Astrocyte (in vitro differentiated cells and primary cell): ENCODE data around the gene POR. TPM values are rescaled to one million over a fixed set of nuclear protein-coding genes. Genes with fewer than 3 reads are reported as not detected.
A peak's percentile ranks its signal among the peaks of the same experiment; 100 is the strongest.

Experiments used
- DNase-seq: peaks from one replicate; pipeline ENCODE4 v3.0.0-alpha.2; 2010; ENCODE audit warnings: low read depth
- FAIRE-seq: peaks from 2 replicates; lab custom pipeline; 2011; peaks lifted over from hg19 to GRCh38; lab: Jason Lieb, UNC
- H2AFZ ChIP-seq: 2 replicates; pipeline ENCODE4 v1.6.0; 2012; ENCODE audit warnings: low read depth, low read length, inconsistent platforms
- H3K27ac ChIP-seq: 2 replicates; pipeline ENCODE4 v1.5.1; 2011; ENCODE audit warnings: low read depth, low read length, inconsistent platforms
- H3K27me3 ChIP-seq: 2 replicates; pipeline ENCODE4 v1.6.0; 2011; ENCODE audit warnings: low read length, inconsistent platforms; ENCODE audit not compliant: insufficient read depth
- H3K36me3 ChIP-seq: 2 replicates; pipeline ENCODE4 v1.5.1; 2011; ENCODE audit warnings: low read length, inconsistent platforms; ENCODE audit not compliant: insufficient read depth
- H3K4me1 ChIP-seq: 2 replicates; pipeline ENCODE4 v1.5.1; 2011; ENCODE audit warnings: low read length, inconsistent platforms; ENCODE audit not compliant: insufficient read depth
- H3K4me2 ChIP-seq: 2 replicates; pipeline ENCODE4 v1.6.0; 2012; ENCODE audit warnings: low read length, inconsistent platforms
- H3K4me3 ChIP-seq: 2 replicates; pipeline ENCODE4 v1.5.1; 2011; ENCODE audit warnings: low read depth, mild to moderate bottlenecking, low read length, inconsistent platforms; ENCODE audit not compliant: insufficient read depth
- H3K79me2 ChIP-seq: 2 replicates; pipeline ENCODE4 v1.6.0; 2012; ENCODE audit warnings: mild to moderate bottlenecking, low read length, inconsistent platforms; ENCODE audit not compliant: insufficient read depth
- H3K9ac ChIP-seq: 2 replicates; pipeline ENCODE4 v1.6.0; 2012; ENCODE audit warnings: mild to moderate bottlenecking, low read length, inconsistent platforms
- H3K9me3 ChIP-seq: 2 replicates; pipeline ENCODE4 v1.5.1; 2012; ENCODE audit warnings: low read depth, mild to moderate bottlenecking, low read length, inconsistent platforms; ENCODE audit not compliant: insufficient read depth
- H4K20me1 ChIP-seq: 2 replicates; pipeline ENCODE4 v1.6.0; 2012; ENCODE audit warnings: low read length, inconsistent platforms; ENCODE audit not compliant: insufficient read depth
- H3K27ac Mint-ChIP-seq: one replicate; pipeline ENCODE4 v1.8.0; 2021; ENCODE audit warnings: mild to moderate bottlenecking, mixed read lengths; ENCODE audit not compliant: unreplicated experiment
- H3K27me3 Mint-ChIP-seq: one replicate; pipeline ENCODE4 v1.8.0; 2021; ENCODE audit warnings: low read depth, mixed read lengths; ENCODE audit not compliant: unreplicated experiment
- H3K36me3 Mint-ChIP-seq: one replicate; pipeline ENCODE4 v1.8.0; 2021; ENCODE audit warnings: low read depth, mixed read lengths; ENCODE audit not compliant: unreplicated experiment
- H3K4me1 Mint-ChIP-seq: one replicate; pipeline ENCODE4 v1.8.0; 2021; ENCODE audit warnings: low read depth, mixed read lengths; ENCODE audit not compliant: unreplicated experiment
- H3K4me3 Mint-ChIP-seq: one replicate; pipeline ENCODE4 v1.8.0; 2021; ENCODE audit warnings: mild to moderate bottlenecking, moderate library complexity, mixed read lengths; ENCODE audit not compliant: unreplicated experiment
- H3K9me3 Mint-ChIP-seq: one replicate; pipeline ENCODE4 v1.8.0; 2021; ENCODE audit warnings: mild to moderate bottlenecking, mixed read lengths; ENCODE audit not compliant: unreplicated experiment
- EZH2 ChIP-seq: IDR thresholded peaks from 2 replicates; pipeline ENCODE4 v1.6.1; 2012; ENCODE audit warnings: mild to moderate bottlenecking, low read length, inconsistent platforms; ENCODE audit not compliant: insufficient read depth
- total RNA-seq: library from RNA; stranded (reverse); gene quantifications from 2 replicates; pipeline ENCODE4 v1.2.1, GENCODE V29; 2021
- TF ChIP-seq, protein P1 (sequence below): IDR thresholded peaks from 2 replicates; pipeline ENCODE4 v1.5.1; 2011; ENCODE audit warnings: low read depth, mild to moderate bottlenecking, inconsistent platforms, low read length, moderate library complexity; ENCODE audit not compliant: insufficient read depth

Gene POR
- total RNA-seq, 1 donor from 2014 or later: 73.6 TPM

DNA sequence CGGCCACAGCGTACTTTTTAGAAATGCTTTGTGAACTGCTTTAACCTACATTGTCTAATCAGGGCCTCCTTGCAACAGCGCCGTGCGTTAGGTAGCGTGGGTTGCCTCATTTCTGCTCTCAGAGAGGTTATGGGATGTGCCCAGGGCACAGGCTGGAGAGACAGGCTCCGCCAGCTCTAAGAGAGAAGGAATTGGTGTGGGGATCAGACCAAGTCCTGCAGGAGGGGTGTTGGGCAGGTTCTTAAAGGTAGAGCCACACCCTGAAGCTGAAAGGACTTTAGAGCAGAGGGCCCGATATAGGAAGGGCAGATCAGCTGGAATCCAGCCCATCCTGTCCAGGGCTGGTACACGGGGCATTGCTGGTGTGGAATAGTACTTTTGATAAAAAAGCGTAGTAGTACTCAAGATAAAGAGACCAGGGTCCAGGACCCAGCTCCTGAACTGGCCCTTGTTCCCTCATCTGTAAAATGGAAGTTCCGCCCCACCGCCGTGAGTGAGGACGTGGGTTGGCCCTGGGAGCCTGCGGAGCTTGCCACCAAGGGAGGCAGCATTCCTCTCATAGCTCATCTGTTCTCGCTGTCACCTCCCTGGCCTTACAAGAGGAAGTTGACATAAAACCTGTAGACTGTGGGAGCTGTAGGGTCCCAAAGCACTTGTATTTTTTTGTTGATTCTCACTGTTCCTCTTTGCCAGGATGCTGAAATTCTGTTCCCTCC is 42.2 kb downstream of the POR start:
- Mint-ChIP-seq H3K4me3 (no peak overlapping the region), H3K9me3 (no peaks in the 10 kb centered on the region), H3K36me3 (peaks cover 25% of the 10 kb centered on the region), H3K4me1 (peaks cover 6% of the 10 kb centered on the region), H3K27ac (peak overlapping the region; percentile 75), H3K27me3 (no peaks in the 10 kb centered on the region)
- TF ChIP-seq, protein P1, sequence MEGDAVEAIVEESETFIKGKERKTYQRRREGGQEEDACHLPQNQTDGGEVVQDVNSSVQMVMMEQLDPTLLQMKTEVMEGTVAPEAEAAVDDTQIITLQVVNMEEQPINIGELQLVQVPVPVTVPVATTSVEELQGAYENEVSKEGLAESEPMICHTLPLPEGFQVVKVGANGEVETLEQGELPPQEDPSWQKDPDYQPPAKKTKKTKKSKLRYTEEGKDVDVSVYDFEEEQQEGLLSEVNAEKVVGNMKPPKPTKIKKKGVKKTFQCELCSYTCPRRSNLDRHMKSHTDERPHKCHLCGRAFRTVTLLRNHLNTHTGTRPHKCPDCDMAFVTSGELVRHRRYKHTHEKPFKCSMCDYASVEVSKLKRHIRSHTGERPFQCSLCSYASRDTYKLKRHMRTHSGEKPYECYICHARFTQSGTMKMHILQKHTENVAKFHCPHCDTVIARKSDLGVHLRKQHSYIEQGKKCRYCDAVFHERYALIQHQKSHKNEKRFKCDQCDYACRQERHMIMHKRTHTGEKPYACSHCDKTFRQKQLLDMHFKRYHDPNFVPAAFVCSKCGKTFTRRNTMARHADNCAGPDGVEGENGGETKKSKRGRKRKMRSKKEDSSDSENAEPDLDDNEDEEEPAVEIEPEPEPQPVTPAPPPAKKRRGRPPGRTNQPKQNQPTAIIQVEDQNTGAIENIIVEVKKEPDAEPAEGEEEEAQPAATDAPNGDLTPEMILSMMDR: no peak
- no peak for TF ChIP-seq EZH2
- no peak overlapping the region for H2AFZ ChIP-seq
- no peak overlapping the region for H3K4me3 ChIP-seq
- no peak for FAIRE-seq
- no peaks in the 10 kb centered on the region for H3K79me2 ChIP-seq
- no peak overlapping the region for H3K9ac ChIP-seq
- H3K9me3 ChIP-seq: no peaks in the 10 kb centered on the region
- peak overlapping the region; percentile 19 for H3K4me2 ChIP-seq
- no peak overlapping the region for H3K27ac ChIP-seq
- H3K27me3 ChIP-seq: no peaks in the 10 kb centered on the region
- peaks cover 4% of the 10 kb centered on the region for H4K20me1 ChIP-seq
- peaks cover 2% of the 10 kb centered on the region for H3K36me3 ChIP-seq
- peaks cover 13% of the 10 kb centered on the region for H3K4me1 ChIP-seq
- peak; percentile 52 for DNase-seq

- no peak overlapping the region for H2AFZ ChIP-seq
- no peak overlapping the region for H3K4me2 ChIP-seq
- H3K36me3 ChIP-seq: peaks cover 2% of the 10 kb centered on the region
- DNase-seq (no peak), FAIRE-seq (no peak)
- H3K27me3 Mint-ChIP-seq: no peaks in the 10 kb centered on the region
- H3K4me3 Mint-ChIP-seq: no peak overlapping the region
- no peaks in the 10 kb centered on the region for H4K20me1 ChIP-seq
- no peaks in the 10 kb centered on the region for H3K27me3 ChIP-seq
- no peak for TF ChIP-seq EZH2
- TF ChIP-seq, protein P1: no peak
- no peak overlapping the region for H3K4me3 ChIP-seq
- peaks cover 33% of the 10 kb centered on the region for H3K36me3 Mint-ChIP-seq
- no peak overlapping the region for H3K9ac ChIP-seq
- peaks cover 8% of the 10 kb centered on the region for H3K4me1 Mint-ChIP-seq
- no peaks in the 10 kb centered on the region for H3K9me3 ChIP-seq
- H3K27ac ChIP-seq: no peak overlapping the region
- no peaks in the 10 kb centered on the region for H3K79me2 ChIP-seq
- no peak overlapping the region for H3K27ac Mint-ChIP-seq
- peaks cover 28% of the 10 kb centered on the region for H3K4me1 ChIP-seq
- no peaks in the 10 kb centered on the region for H3K9me3 Mint-ChIP-seq
Observed at GRCh38 chr7:75958802-75959543, 44.0 kb downstream of the POR start.

GRCh38 chr7:75960372-75960771 is 45.4 kb downstream of the POR start:
- Histone ChIP-seq H3K36me3 (peaks cover 2% of the 10 kb centered on the region), H3K9me3 (no peaks in the 10 kb centered on the region), H3K4me1 (peaks cover 28% of the 10 kb centered on the region), H2AFZ (no peak overlapping the region), H3K27ac (no peak overlapping the region), H3K4me2 (no peak overlapping the region), H4K20me1 (no peaks in the 10 kb centered on the region), H3K79me2 (no peaks in the 10 kb centered on the region), H3K4me3 (no peak overlapping the region), H3K27me3 (no peaks in the 10 kb centered on the region), H3K9ac (no peak overlapping the region)
- DNase-seq (no peak), FAIRE-seq (no peak)
- Mint-ChIP-seq H3K9me3 (no peaks in the 10 kb centered on the region), H3K36me3 (peaks cover 32% of the 10 kb centered on the region), H3K4me3 (no peak overlapping the region), H3K27ac (no peak overlapping the region), H3K27me3 (no peaks in the 10 kb centered on the region), H3K4me1 (peaks cover 8% of the 10 kb centered on the region)
- TF ChIP-seq, protein P1: no peak
- no peak for TF ChIP-seq EZH2
